ENCODE results near the gene ACSS1.

The ACSS1 gene

DNA sequence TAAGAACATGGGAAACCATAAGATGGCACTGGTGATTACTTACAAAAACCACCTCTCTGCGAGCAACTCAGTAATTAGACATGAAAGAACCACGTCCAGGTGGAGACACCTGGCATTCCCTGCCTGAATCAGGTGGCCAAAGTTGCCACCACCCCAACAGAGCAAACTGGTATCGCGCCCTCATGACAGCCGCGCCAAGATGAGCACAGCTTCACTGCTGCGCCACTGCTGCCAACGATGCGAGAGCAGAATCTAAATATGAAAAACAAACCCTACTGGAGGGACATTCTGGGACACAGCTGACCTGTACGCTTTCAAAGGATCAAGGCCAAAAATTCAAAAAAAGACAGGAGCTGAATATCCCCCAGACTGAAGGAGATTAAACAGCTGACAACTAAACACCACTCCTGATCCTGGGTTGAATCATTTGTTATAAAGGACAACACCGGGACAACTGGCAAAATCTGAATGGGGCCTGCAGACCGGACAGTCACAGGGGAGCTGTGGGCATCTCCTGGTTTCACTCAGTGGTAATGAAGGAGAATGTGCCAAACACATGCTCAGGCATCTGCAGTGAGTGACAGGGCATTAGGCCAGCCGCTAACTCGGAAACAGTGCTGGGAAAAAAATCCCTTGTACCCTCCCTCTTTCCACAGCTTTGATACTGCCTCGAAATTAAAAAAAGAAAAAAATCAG, 91.5 kb downstream of the ACSS1 start:
- Histone ChIP-seq H2AK5ac (ENCODE audit: low read length) (no peak overlapping the region), H3K36me3 (ENCODE audit: control insufficient read depth in 1 of 2, insufficient read depth in 2 of 2, low read length in 2 of 2) (peaks cover 45 to 46% of the 10 kb centered on the region in 2 experiments), H3K9me3 (ENCODE audit: insufficient read depth, low read depth, low read length) (no peaks in the 10 kb centered on the region), H3K4ac (ENCODE audit: low read depth, low read length) (no peak overlapping the region), H3K79me1 (ENCODE audit: low read length) (no peaks in the 10 kb centered on the region), H2BK12ac (ENCODE audit: low read length) (no peak overlapping the region), H3K14ac (ENCODE audit: low read length) (no peak overlapping the region), H4K12ac (ENCODE audit: low read depth, low read length) (no peak overlapping the region), H3K27ac (ENCODE audit: low read depth, low read length) (no peak overlapping the region), H3K79me2 (ENCODE audit: control insufficient read depth, insufficient read depth, low read length, poor library complexity) (no peaks in the 10 kb centered on the region), H3K4me1 (ENCODE audit: control insufficient read depth in 1 of 2, insufficient read depth in 2 of 2, low read length in 2 of 2) (no peaks in the 10 kb centered on the region), H2AFZ (ENCODE audit: insufficient read depth, low read length, poor library complexity) (no peak overlapping the region), H2BK5ac (ENCODE audit: low read depth, low read length, poor library complexity) (no peak overlapping the region), H4K8ac (ENCODE audit: low read depth, low read length) (no peak overlapping the region), H3K9ac (ENCODE audit: low read length) (no peak overlapping the region), H2BK120ac (ENCODE audit: insufficient read depth, low read length, poor library complexity) (no peak overlapping the region), H3K4me2 (ENCODE audit: low read length) (no peak overlapping the region), H4K91ac (ENCODE audit: low read depth, low read length) (no peak overlapping the region), H3K4me3 (ENCODE audit: low read depth, low read length) (no peak overlapping the region), H3K27me3 (ENCODE audit: insufficient read depth, low read length) (no peaks in the 10 kb centered on the region), H3K18ac (ENCODE audit: low read length) (no peak overlapping the region), H3K23ac (ENCODE audit: low read length) (no peak overlapping the region)
- no CpG with 5 or more reads among the region's 15 CpGs for WGBS (ENCODE audit: extremely low coverage, insufficient coverage, insufficient read length)
- no peak for DNase-seq

GRCh38 chr20:24965065-24965919, 92.6 kb downstream of the ACSS1 start:
- Histone ChIP-seq H3K27ac (ENCODE audit: low read depth, low read length) (no peak overlapping the region), H3K36me3 (ENCODE audit: control insufficient read depth in 1 of 2, insufficient read depth in 2 of 2, low read length in 2 of 2) (peaks cover 47 to 50% of the 10 kb centered on the region in 2 experiments), H2AFZ (ENCODE audit: insufficient read depth, low read length, poor library complexity) (no peak overlapping the region), H2BK12ac (ENCODE audit: low read length) (no peak overlapping the region), H3K9ac (ENCODE audit: low read length) (no peak overlapping the region), H2BK5ac (ENCODE audit: low read depth, low read length, poor library complexity) (no peak overlapping the region), H3K79me2 (ENCODE audit: control insufficient read depth, insufficient read depth, low read length, poor library complexity) (no peaks in the 10 kb centered on the region), H3K14ac (ENCODE audit: low read length) (no peak overlapping the region), H3K27me3 (ENCODE audit: insufficient read depth, low read length) (no peaks in the 10 kb centered on the region), H2AK5ac (ENCODE audit: low read length) (no peak overlapping the region), H3K18ac (ENCODE audit: low read length) (no peak overlapping the region), H3K4ac (ENCODE audit: low read depth, low read length) (no peak overlapping the region), H3K23ac (ENCODE audit: low read length) (no peak overlapping the region), H2BK120ac (ENCODE audit: insufficient read depth, low read length, poor library complexity) (no peak overlapping the region), H3K9me3 (ENCODE audit: insufficient read depth, low read depth, low read length) (no peaks in the 10 kb centered on the region), H4K91ac (ENCODE audit: low read depth, low read length) (no peak overlapping the region), H4K12ac (ENCODE audit: low read depth, low read length) (no peak overlapping the region), H3K4me1 (ENCODE audit: control insufficient read depth in 1 of 2, insufficient read depth in 2 of 2, low read length in 2 of 2) (no peaks in the 10 kb centered on the region), H4K8ac (ENCODE audit: low read depth, low read length) (no peak overlapping the region), H3K4me3 (ENCODE audit: low read depth, low read length) (no peak overlapping the region), H3K79me1 (ENCODE audit: low read length) (no peaks in the 10 kb centered on the region), H3K4me2 (ENCODE audit: low read length) (no peak overlapping the region)
- no CpG with 5 or more reads among the region's 7 CpGs for WGBS (ENCODE audit: extremely low coverage, insufficient coverage, insufficient read length)
- no peak for DNase-seq

GRCh38 chr20:24964506-24964840, 93.5 kb downstream of the ACSS1 start:
- Histone ChIP-seq H2AFZ (ENCODE audit: insufficient read depth, low read length, poor library complexity) (no peak overlapping the region), H3K79me1 (ENCODE audit: low read length) (no peaks in the 10 kb centered on the region), H3K18ac (ENCODE audit: low read length) (no peak overlapping the region), H2AK5ac (ENCODE audit: low read length) (no peak overlapping the region), H4K8ac (ENCODE audit: low read depth, low read length) (no peak overlapping the region), H3K79me2 (ENCODE audit: control insufficient read depth, insufficient read depth, low read length, poor library complexity) (no peaks in the 10 kb centered on the region), H4K12ac (ENCODE audit: low read depth, low read length) (no peak overlapping the region), H3K9ac (ENCODE audit: low read length) (no peak overlapping the region), H2BK5ac (ENCODE audit: low read depth, low read length, poor library complexity) (no peak overlapping the region), H3K36me3 (ENCODE audit: control insufficient read depth in 1 of 2, insufficient read depth in 2 of 2, low read length in 2 of 2) (peaks cover 46 to 47% of the 10 kb centered on the region in 2 experiments), H3K4me1 (ENCODE audit: control insufficient read depth in 1 of 2, insufficient read depth in 2 of 2, low read length in 2 of 2) (no peaks in the 10 kb centered on the region), H3K4ac (ENCODE audit: low read depth, low read length) (no peak overlapping the region), H3K27me3 (ENCODE audit: insufficient read depth, low read length) (no peaks in the 10 kb centered on the region), H4K91ac (ENCODE audit: low read depth, low read length) (no peak overlapping the region), H2BK12ac (ENCODE audit: low read length) (no peak overlapping the region), H2BK120ac (ENCODE audit: insufficient read depth, low read length, poor library complexity) (no peak overlapping the region), H3K27ac (ENCODE audit: low read depth, low read length) (no peak overlapping the region), H3K14ac (ENCODE audit: low read length) (no peak overlapping the region), H3K9me3 (ENCODE audit: insufficient read depth, low read depth, low read length) (no peaks in the 10 kb centered on the region), H3K23ac (ENCODE audit: low read length) (no peak overlapping the region), H3K4me3 (ENCODE audit: low read depth, low read length) (no peak overlapping the region), H3K4me2 (ENCODE audit: low read length) (no peak overlapping the region)
- WGBS (ENCODE audit: extremely low coverage, insufficient coverage, insufficient read length): no CpG with 5 or more reads among the region's 9 CpGs
- no peak for DNase-seq

GRCh38 chr20:24963672-24964505, 94.0 kb downstream of the ACSS1 start:
- no peak for DNase-seq
- Histone ChIP-seq H2BK5ac (ENCODE audit: low read depth, low read length, poor library complexity) (no peak overlapping the region), H4K91ac (ENCODE audit: low read depth, low read length) (no peak overlapping the region), H3K14ac (ENCODE audit: low read length) (no peak overlapping the region), H2BK120ac (ENCODE audit: insufficient read depth, low read length, poor library complexity) (no peak overlapping the region), H3K79me1 (ENCODE audit: low read length) (no peaks in the 10 kb centered on the region), H3K23ac (ENCODE audit: low read length) (no peak overlapping the region), H3K4me1 (ENCODE audit: control insufficient read depth in 1 of 2, insufficient read depth in 2 of 2, low read length in 2 of 2) (no peaks in the 10 kb centered on the region), H3K4me3 (ENCODE audit: low read depth, low read length) (no peak overlapping the region), H3K27me3 (ENCODE audit: insufficient read depth, low read length) (no peaks in the 10 kb centered on the region), H3K18ac (ENCODE audit: low read length) (no peak overlapping the region), H3K9me3 (ENCODE audit: insufficient read depth, low read depth, low read length) (no peaks in the 10 kb centered on the region), H3K27ac (ENCODE audit: low read depth, low read length) (no peak overlapping the region), H3K4ac (ENCODE audit: low read depth, low read length) (no peak overlapping the region), H2AFZ (ENCODE audit: insufficient read depth, low read length, poor library complexity) (no peak overlapping the region), H2BK12ac (ENCODE audit: low read length) (no peak overlapping the region), H3K4me2 (ENCODE audit: low read length) (no peak overlapping the region), H4K8ac (ENCODE audit: low read depth, low read length) (no peak overlapping the region), H2AK5ac (ENCODE audit: low read length) (no peak overlapping the region), H3K36me3 (ENCODE audit: control insufficient read depth in 1 of 2, insufficient read depth in 2 of 2, low read length in 2 of 2) (peaks cover 42 to 45% of the 10 kb centered on the region in 2 experiments), H4K12ac (ENCODE audit: low read depth, low read length) (no peak overlapping the region), H3K79me2 (ENCODE audit: control insufficient read depth, insufficient read depth, low read length, poor library complexity) (no peaks in the 10 kb centered on the region), H3K9ac (ENCODE audit: low read length) (no peak overlapping the region)
- no CpG with 5 or more reads among the region's 21 CpGs for WGBS (ENCODE audit: extremely low coverage, insufficient coverage, insufficient read length)
